Keratinocyte (primary cell): Measurements from ENCODE around the gene PEPD. TPM values are rescaled to one million over a fixed set of nuclear protein-coding genes. Genes with fewer than 3 reads are reported as not detected.

Experiments
- DNase-seq: peaks from one replicate; pipeline ENCODE4 v3.0.0-alpha.2; 2011; ENCODE audit warnings: low read depth, missing footprints, low spot score
- FAIRE-seq: peaks from 2 replicates; lab custom pipeline; 2011; peaks lifted over from hg19 to GRCh38; lab: Jason Lieb, UNC
- H2AFZ ChIP-seq: 2 replicates; pipeline ENCODE4 v1.6.0; 2012; ENCODE audit warnings: low read length, control low read depth, inconsistent platforms; ENCODE audit not compliant: control insufficient read depth
- H3K27ac ChIP-seq: 2 replicates; pipeline ENCODE4 v1.5.1; 2011; ENCODE audit warnings: low read length; ENCODE audit not compliant: control insufficient read depth, insufficient read depth
- H3K27me3 ChIP-seq: 3 replicates; pipeline ENCODE4 v1.6.0; 2011; ENCODE audit warnings: low read length; ENCODE audit not compliant: control insufficient read depth, insufficient read depth; ENCODE audit errors: extremely low read depth
- H3K36me3 ChIP-seq, 2 experiments: 2 replicates in 1 of 2; 3 replicates in 1 of 2; pipeline ENCODE4 v1.5.1; 2011; ENCODE audit warnings: low read length in 2 of 2, mild to moderate bottlenecking in 1 of 2; ENCODE audit not compliant: control insufficient read depth in 2 of 2, insufficient read depth in 2 of 2; ENCODE audit errors: extremely low read depth in 1 of 2
- H3K4me1 ChIP-seq: 3 replicates; pipeline ENCODE4 v1.5.1; 2011; ENCODE audit warnings: low read length; ENCODE audit not compliant: control insufficient read depth, insufficient read depth; ENCODE audit errors: extremely low read depth
- H3K4me2 ChIP-seq: 3 replicates; pipeline ENCODE4 v1.6.0; 2011; ENCODE audit warnings: low read depth, low read length; ENCODE audit not compliant: control insufficient read depth, insufficient read depth; ENCODE audit errors: extremely low read depth
- H3K4me3 ChIP-seq, 3 experiments: fragments of 200-600 bp in 1 of 3; sonication (generic) in 1 of 3; 2 replicates in 2 of 3; 3 replicates in 1 of 3; pipeline ENCODE4 v1.5.1; 2011 to 2016; ENCODE audit warnings: low read length in 3 of 3, mild to moderate bottlenecking in 3 of 3, control low read depth in 2 of 3, inconsistent platforms in 1 of 3, low read depth in 1 of 3, mixed read lengths in 1 of 3, mixed run types in 1 of 3, moderate library complexity in 1 of 3; ENCODE audit not compliant: control insufficient read depth in 2 of 3, insufficient read depth in 2 of 3; ENCODE audit errors: extremely low read depth in 1 of 3
- H3K79me2 ChIP-seq: 2 replicates; pipeline ENCODE4 v1.6.0; 2012; ENCODE audit warnings: low read length; ENCODE audit not compliant: control insufficient read depth, insufficient read depth
- H3K9ac ChIP-seq: 3 replicates; pipeline ENCODE4 v1.6.0; 2011; ENCODE audit warnings: low read length; ENCODE audit not compliant: control insufficient read depth, insufficient read depth; ENCODE audit errors: extremely low read depth
- H3K9me1 ChIP-seq: 3 replicates; pipeline ENCODE4 v1.6.0; 2011; ENCODE audit warnings: low read length; ENCODE audit not compliant: control insufficient read depth, insufficient read depth; ENCODE audit errors: extremely low read depth
- H3K9me3 ChIP-seq: 2 replicates; pipeline ENCODE4 v1.5.1; 2012; ENCODE audit warnings: low read depth, low read length; ENCODE audit not compliant: control insufficient read depth
- H4K20me1 ChIP-seq: 3 replicates; pipeline ENCODE4 v1.6.0; 2011; ENCODE audit warnings: low read length; ENCODE audit not compliant: control insufficient read depth, insufficient read depth; ENCODE audit errors: extremely low read depth
- CTCF ChIP-seq, 3 experiments: IDR thresholded peaks in 1 of 3; conservative IDR thresholded peaks in 1 of 3; optimal IDR thresholded peaks in 1 of 3; 2 replicates in 2 of 3; 3 replicates in 1 of 3; pipeline versions ENCODE3 to v1.5.1; 2011; ENCODE audit warnings: low read length in 3 of 3, mild to moderate bottlenecking in 3 of 3, moderate library complexity in 2 of 3, control low read depth in 1 of 3, inconsistent platforms in 1 of 3; ENCODE audit not compliant: insufficient read depth in 2 of 3; ENCODE audit errors: extremely low read depth in 1 of 3
- EZH2 ChIP-seq: IDR thresholded peaks from one replicate; pipeline ENCODE4 v1.6.1; 2012; ENCODE audit warnings: inconsistent platforms, mild to moderate bottlenecking, low read length, moderate library complexity
- dilution Hi-C: fragments of 300-500 bp; cut with MboI; formaldehyde crosslinking; loops from one replicate; pipeline ENCODE4 v1.7.0; 2020; ENCODE audit warnings: low sequenced_read_pairs; ENCODE audit not compliant: extremely low pct_ligation_motif_present
- polyA plus RNA-seq, 5 experiments: library from polyadenylated mRNA; depleted of rRNA in 3 of 5; stranded (reverse) in 3 of 5; stranded (forward) in 1 of 5; unstranded in 1 of 5; fragments of >200 nt; gene quantifications; 1 replicate in 1 of 5; 2 replicates in 3 of 5; 3 replicates in 1 of 5; pipeline versions ENCODE4 v1.2.1 to v1.2.3, GENCODE V29; 2011 to 2012; ENCODE audit warnings: missing spikeins in 2 of 5, low read depth in 1 of 5, low replicate concordance in 1 of 5

The PEPD gene
- polyA plus RNA-seq, 1 donor (not counting 4 experiments of a cell fraction or from before 2014, with no cell fraction given) = 36.9 TPM

- Histone ChIP-seq H3K27ac (no peak overlapping the region), H3K4me2 (no peak overlapping the region), H3K4me1 (peaks cover 11% of the 10 kb centered on the region), H3K79me2 (no peaks in the 10 kb centered on the region), H4K20me1 (no peaks in the 10 kb centered on the region), H3K36me3 (no peaks in the 10 kb centered on the region), H3K9me3 (no peaks in the 10 kb centered on the region), H3K4me3 (no peak overlapping the region), H3K27me3 (no peaks in the 10 kb centered on the region), H3K9me1 (no peaks in the 10 kb centered on the region), H2AFZ (no peak overlapping the region), H3K9ac (no peak overlapping the region)
- DNase-seq (no peak), FAIRE-seq (no peak)
- TF ChIP-seq CTCF (optimal IDR thresholded peaks at IDR 0.05 in 1 of 3, IDR thresholded peaks at IDR 0.05 in 1 of 3, conservative IDR thresholded peaks at IDR 0.05 in 1 of 3; ENCODE audit: extremely low read depth in 1 of 3, insufficient read depth in 2 of 3, low read length in 3 of 3) = no peak
- TF ChIP-seq EZH2 = no peak
- dilution Hi-C loops = no loop called here
These were observed 123.8 kb downstream of the PEPD start for GRCh38 chr19:33397536-33398360.

GRCh38 chr19:33396701-33397535 lies 124.7 kb downstream of the PEPD start:
- H3K79me2 ChIP-seq = no peaks in the 10 kb centered on the region
- H3K9me3 ChIP-seq = no peaks in the 10 kb centered on the region
- no peak overlapping the region for H3K4me3 ChIP-seq
- H3K9me1 ChIP-seq = no peaks in the 10 kb centered on the region
- TF ChIP-seq EZH2 (no peak), CTCF (optimal IDR thresholded peaks at IDR 0.05 in 1 of 3, IDR thresholded peaks at IDR 0.05 in 1 of 3, conservative IDR thresholded peaks at IDR 0.05 in 1 of 3; ENCODE audit: extremely low read depth in 1 of 3, insufficient read depth in 2 of 3, low read length in 3 of 3) (no peak)
- H3K9ac ChIP-seq = no peak overlapping the region
- no peaks in the 10 kb centered on the region for H4K20me1 ChIP-seq
- peaks cover 11% of the 10 kb centered on the region for H3K4me1 ChIP-seq
- dilution Hi-C loops = no loop called here
- no peak overlapping the region for H3K27ac ChIP-seq
- no peak overlapping the region for H2AFZ ChIP-seq
- DNase-seq = no peak
- no peaks in the 10 kb centered on the region for H3K36me3 ChIP-seq
- FAIRE-seq = no peak
- no peak overlapping the region for H3K4me2 ChIP-seq
- H3K27me3 ChIP-seq = no peaks in the 10 kb centered on the region
